ENCODE data around the gene TENM4.
"Not testable (repeated sequence)": the region's sequence is repeated elsewhere in the genome, so short reads cannot be mapped to it uniquely, and the experiment has no call there.

The TENM4 gene

DNA sequence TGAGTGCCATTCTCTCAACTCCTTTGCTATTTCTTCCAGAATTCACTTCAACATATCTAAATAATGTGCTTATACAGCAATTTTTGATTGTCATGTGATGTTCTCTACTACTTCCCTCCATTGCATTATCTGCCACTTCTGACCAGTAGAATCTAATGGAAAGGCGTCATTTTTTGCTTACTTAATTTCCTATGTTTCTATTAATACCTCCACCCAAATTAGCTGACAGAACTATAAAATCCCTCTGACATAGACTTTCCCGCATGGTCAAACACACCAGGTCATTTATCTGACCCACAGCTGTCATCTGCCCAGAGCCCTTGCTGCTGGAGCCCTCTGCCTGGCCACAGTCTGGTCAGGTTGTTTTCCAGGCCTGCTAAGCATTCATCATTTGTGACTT, 607.6 kb downstream of the TENM4 start:
- DNase-seq (ENCODE audit: extremely low spot score): no peak
- TF ChIP-seq SUZ12 (IDR thresholded peaks at IDR 0.05) (no peak), FOXA1 (IDR thresholded peaks at IDR 0.05) (no peak)
- POLR2A ChIA-PET: no interaction called here
- CTCF ChIA-PET: no interaction called here

DNA sequence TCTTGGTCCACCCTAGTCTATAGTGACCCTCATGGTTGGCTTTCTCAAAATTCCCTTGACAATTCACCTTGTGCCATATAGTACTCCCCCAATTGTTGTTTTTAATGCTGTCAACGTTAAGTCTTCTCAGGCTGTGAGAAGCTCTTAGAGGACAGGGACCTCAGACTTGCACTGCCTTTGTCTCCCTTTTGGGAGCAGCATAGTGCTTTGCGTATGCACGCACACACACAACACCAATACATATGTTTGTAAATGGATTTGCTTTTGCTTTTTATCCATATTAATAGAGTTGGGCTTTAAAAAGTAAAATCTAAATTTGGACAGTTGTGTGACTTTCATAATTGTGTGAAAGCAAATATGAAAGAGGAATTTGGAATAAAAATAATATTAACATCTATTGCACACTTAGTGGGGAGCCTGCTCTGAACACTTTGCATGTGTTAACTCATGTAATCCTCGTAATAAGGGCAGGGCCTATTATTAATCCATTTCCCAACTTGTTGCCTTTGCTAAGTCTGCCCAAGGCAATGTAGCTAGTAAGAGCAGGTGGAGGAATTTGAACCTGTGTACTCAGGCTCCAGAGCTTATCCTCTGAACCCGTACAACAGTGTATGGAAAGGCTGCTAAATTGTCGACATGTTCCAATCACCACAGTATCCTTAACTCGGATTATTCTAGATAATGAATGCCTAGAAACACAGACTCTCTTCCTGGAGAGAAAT, 608.4 kb downstream of the TENM4 start:
- ChIA-PET CTCF (interaction anchor here (0.8 to 1.5 kb wide), 3 partner anchors 8 to 255 kb away, joined by 3 to 4 read pairs (median 3); no protein-coding TSS in a partner anchor), POLR2A (no interaction called here)
- TF ChIP-seq, protein P1, sequence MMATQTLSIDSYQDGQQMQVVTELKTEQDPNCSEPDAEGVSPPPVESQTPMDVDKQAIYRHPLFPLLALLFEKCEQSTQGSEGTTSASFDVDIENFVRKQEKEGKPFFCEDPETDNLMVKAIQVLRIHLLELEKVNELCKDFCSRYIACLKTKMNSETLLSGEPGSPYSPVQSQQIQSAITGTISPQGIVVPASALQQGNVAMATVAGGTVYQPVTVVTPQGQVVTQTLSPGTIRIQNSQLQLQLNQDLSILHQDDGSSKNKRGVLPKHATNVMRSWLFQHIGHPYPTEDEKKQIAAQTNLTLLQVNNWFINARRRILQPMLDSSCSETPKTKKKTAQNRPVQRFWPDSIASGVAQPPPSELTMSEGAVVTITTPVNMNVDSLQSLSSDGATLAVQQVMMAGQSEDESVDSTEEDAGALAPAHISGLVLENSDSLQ (IDR thresholded peaks at IDR 0.05): no peak
- TF ChIP-seq TARDBP (IDR thresholded peaks at IDR 0.05): no peak
- TF ChIP-seq BHLHE40 (IDR thresholded peaks at IDR 0.05; ENCODE audit: borderline replicate concordance): no peak
- TF ChIP-seq FOXK2 (IDR thresholded peaks at IDR 0.05): no peak
- TF ChIP-seq FOXM1 (IDR thresholded peaks at IDR 0.05; ENCODE audit: borderline replicate concordance): no peak
- TF ChIP-seq SUZ12 (IDR thresholded peaks at IDR 0.05): no peak
- no peak for TF ChIP-seq HDGF (IDR thresholded peaks at IDR 0.05; ENCODE audit: borderline replicate concordance)
- no peak for TF ChIP-seq L3MBTL2 (conservative IDR thresholded peaks at IDR 0.05)
- no peak for TF ChIP-seq NFRKB (IDR thresholded peaks at IDR 0.05)
- no peak for TF ChIP-seq ARNT (IDR thresholded peaks at IDR 0.05)
- no peak for TF ChIP-seq ELF4 (IDR thresholded peaks at IDR 0.05)
- no peak for TF ChIP-seq FOXA1 (IDR thresholded peaks at IDR 0.05)
- TF ChIP-seq CTBP1 (IDR thresholded peaks at IDR 0.05; ENCODE audit: borderline replicate concordance): no peak
- TF ChIP-seq LEF1 (IDR thresholded peaks at IDR 0.05; ENCODE audit: borderline replicate concordance): no peak
- TF ChIP-seq SP1 (IDR thresholded peaks at IDR 0.05): no peak
- no peak for TF ChIP-seq ZNF384 (IDR thresholded peaks at IDR 0.05)
- no peak for DNase-seq (ENCODE audit: extremely low spot score)

DNA sequence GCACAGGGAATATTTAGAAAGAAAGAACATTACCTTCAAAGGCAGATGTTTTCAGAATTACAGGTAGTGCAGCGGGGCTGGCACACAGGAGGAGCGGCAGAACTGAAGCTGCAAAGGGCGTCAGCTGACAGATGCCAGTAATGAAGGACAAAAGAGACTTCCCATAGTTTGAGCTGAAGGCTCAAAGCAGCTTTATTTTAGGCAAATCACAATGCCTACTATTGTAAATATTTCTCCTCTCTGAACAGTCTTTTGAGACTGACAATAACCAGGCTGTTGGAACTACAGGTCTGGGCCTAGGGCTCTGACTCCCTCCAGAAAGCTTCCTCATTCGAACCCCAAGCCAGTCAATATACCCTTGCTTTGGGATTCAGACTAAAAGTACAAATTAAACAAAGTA, 609.3 kb downstream of the TENM4 start:
- no peak for DNase-seq (ENCODE audit: extremely low spot score)
- TF ChIP-seq TARDBP (IDR thresholded peaks at IDR 0.05) (no peak), NFRKB (IDR thresholded peaks at IDR 0.05) (no peak), ARNT (IDR thresholded peaks at IDR 0.05) (no peak), ZNF384 (IDR thresholded peaks at IDR 0.05) (no peak), FOXM1 (IDR thresholded peaks at IDR 0.05; ENCODE audit: borderline replicate concordance) (no peak), LEF1 (IDR thresholded peaks at IDR 0.05; ENCODE audit: borderline replicate concordance) (no peak)
- ChIA-PET CTCF (interaction anchor here (0.8 to 1.5 kb wide), 3 partner anchors 9 to 256 kb away, joined by 3 to 4 read pairs (median 3); no protein-coding TSS in a partner anchor), POLR2A (no interaction called here)

DNA sequence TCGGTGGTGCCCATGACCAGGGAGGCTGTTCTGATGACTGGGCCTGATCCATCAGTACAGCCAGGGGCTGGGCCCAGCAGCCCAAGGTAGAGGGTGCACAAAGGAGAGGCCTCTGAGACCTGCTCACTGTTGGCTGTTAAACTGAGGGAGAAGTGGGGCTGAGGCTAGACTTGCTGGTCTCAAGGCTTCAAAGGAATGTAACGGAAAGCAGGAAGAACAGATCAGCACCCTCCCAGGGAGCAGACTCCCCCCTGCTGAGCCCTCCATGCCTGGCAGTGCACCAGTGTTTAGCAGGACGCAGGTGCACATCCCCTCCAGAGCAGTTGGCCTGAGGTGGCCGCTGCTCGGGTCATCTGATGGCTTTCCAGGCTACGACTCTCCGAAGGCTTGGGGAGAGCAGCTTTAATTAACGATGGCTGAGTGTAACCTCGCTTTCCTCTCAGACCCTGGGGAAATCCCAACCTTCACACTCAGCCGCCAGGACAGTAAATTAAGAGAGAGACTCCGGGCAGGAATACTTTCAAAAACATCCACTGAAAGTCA, 610.5 kb downstream of the TENM4 start:
- TF ChIP-seq LEF1 (IDR thresholded peaks at IDR 0.05; ENCODE audit: borderline replicate concordance): no peak
- POLR2A ChIA-PET: no interaction called here
- no peak for DNase-seq (ENCODE audit: extremely low spot score)
- CTCF ChIA-PET: no interaction called here

DNA sequence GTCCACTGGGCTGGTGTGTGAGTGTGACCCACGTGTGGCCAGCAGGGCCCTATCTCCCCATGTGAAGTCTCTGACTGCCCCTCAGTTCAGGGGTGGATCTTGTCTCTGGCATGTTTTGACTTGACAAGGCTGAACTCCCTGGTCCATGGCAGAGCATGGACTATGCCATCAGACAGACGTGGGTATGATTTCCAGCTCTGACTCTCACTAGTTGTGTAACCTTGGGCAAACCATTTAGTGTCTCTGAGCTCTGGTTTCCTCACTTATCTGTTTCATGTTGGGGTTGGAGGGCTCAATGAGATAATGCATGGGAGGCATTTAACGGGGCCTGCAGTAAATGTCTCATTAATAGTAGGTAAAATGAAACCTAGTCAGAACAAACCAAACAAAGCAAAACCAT, 611.7 kb downstream of the TENM4 start:
- ChIA-PET CTCF (interaction anchor here (1.0 kb wide), 1 partner anchor 25 kb away, joined by 3 read pairs; no protein-coding TSS in a partner anchor), POLR2A (no interaction called here)
- DNase-seq (ENCODE audit: extremely low spot score): no peak
- TF ChIP-seq ARNT (IDR thresholded peaks at IDR 0.05) (no peak), SUZ12 (IDR thresholded peaks at IDR 0.05) (no peak), TARDBP (IDR thresholded peaks at IDR 0.05) (no peak), NFRKB (IDR thresholded peaks at IDR 0.05) (no peak), ZNF384 (IDR thresholded peaks at IDR 0.05) (no peak), BHLHE40 (IDR thresholded peaks at IDR 0.05; ENCODE audit: borderline replicate concordance) (no peak), ELF4 (IDR thresholded peaks at IDR 0.05) (no peak), FOXM1 (IDR thresholded peaks at IDR 0.05; ENCODE audit: borderline replicate concordance) (no peak), HDGF (IDR thresholded peaks at IDR 0.05; ENCODE audit: borderline replicate concordance) (no peak), LEF1 (IDR thresholded peaks at IDR 0.05; ENCODE audit: borderline replicate concordance) (no peak), L3MBTL2 (conservative IDR thresholded peaks at IDR 0.05) (no peak), FOXK2 (IDR thresholded peaks at IDR 0.05) (no peak), FOXA1 (IDR thresholded peaks at IDR 0.05) (no peak), SP1 (IDR thresholded peaks at IDR 0.05) (no peak), CTBP1 (IDR thresholded peaks at IDR 0.05; ENCODE audit: borderline replicate concordance) (no peak)
- TF ChIP-seq, protein P1 (IDR thresholded peaks at IDR 0.05): no peak

DNA sequence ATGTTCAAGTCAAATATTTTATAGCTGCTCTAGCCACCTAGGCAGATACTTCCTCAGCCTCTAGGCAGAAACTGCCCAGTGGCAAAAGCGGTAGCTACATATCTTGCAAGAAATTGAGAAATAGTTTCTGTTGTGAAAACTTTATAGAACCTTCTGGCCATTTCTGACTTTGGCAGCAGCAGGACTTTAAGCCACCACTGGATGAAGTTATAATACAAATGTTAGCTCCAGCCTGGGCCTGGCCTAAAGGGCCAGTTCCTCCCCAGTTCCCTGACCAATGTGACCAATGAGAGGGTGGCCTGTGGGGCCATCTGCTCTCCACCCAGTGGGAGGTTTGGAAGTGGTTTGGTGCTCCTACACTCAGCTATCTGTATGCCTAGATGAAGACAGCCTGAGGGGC, 612.2 kb downstream of the TENM4 start:
- DNase-seq (ENCODE audit: extremely low spot score): no peak
- ChIA-PET POLR2A (no interaction called here), CTCF (interaction anchor here (0.7 to 1.0 kb wide), 2 partner anchors 25 to 234 kb away, joined by 3 read pairs; no protein-coding TSS in a partner anchor)
- TF ChIP-seq TARDBP (IDR thresholded peaks at IDR 0.05): no peak
- no peak for TF ChIP-seq HDGF (IDR thresholded peaks at IDR 0.05; ENCODE audit: borderline replicate concordance)
- TF ChIP-seq SP1 (IDR thresholded peaks at IDR 0.05): no peak
- TF ChIP-seq FOXK2 (IDR thresholded peaks at IDR 0.05): no peak
- no peak for TF ChIP-seq LEF1 (IDR thresholded peaks at IDR 0.05; ENCODE audit: borderline replicate concordance)
- TF ChIP-seq ZNF384 (IDR thresholded peaks at IDR 0.05): no peak
- TF ChIP-seq ARNT (IDR thresholded peaks at IDR 0.05): no peak
- TF ChIP-seq FOXM1 (IDR thresholded peaks at IDR 0.05; ENCODE audit: borderline replicate concordance): no peak
- TF ChIP-seq ELF4 (IDR thresholded peaks at IDR 0.05): no peak
- TF ChIP-seq CTBP1 (IDR thresholded peaks at IDR 0.05; ENCODE audit: borderline replicate concordance): no peak

DNA sequence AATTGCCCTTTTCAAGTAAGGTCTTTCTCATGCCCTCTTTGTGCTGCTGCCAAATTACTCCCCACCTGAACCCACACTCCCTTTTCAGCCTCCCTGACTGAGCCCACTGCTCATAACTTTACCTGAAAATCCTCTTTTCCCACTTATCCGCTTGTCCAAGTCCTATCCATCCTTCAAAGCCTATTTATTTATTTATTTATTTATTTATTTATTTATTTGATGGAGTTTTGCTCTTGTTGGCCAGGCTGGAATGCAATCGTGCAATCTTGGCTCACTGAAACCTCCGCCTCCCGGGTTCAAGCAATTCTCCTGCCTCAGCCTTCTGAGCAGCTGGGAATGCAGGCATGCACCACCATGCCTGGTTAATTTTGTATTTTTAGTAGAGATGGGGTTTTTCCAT, 613.5 kb downstream of the TENM4 start:
- DNase-seq (ENCODE audit: extremely low spot score); POLR2A ChIA-PET; CTCF ChIA-PET: not testable (repeated sequence)

Measured in HEK293T (cell line).